Peyer's patch (tissue), 4 donors: ENCODE results near the gene ZBTB18. TPM values are rescaled to one million over a fixed set of nuclear protein-coding genes. Genes with fewer than 3 reads are reported as not detected.

Experiments
- DNase-seq, 3 donors: peaks; one replicate each; pipeline ENCODE4 v3.0.0-alpha.2; 2017 to 2019
- H3K27ac ChIP-seq, 4 donors: fragments of 200-600 bp; sonication (generic); one replicate each; pipeline ENCODE4 v1.5.1; 2016 to 2019
- H3K27me3 ChIP-seq, 2 donors: fragments of 200-600 bp; sonication (generic); one replicate each; pipeline ENCODE4 v1.5.1; 2019
- H3K36me3 ChIP-seq, 3 donors: fragments of 200-600 bp; sonication (generic); one replicate each; pipeline ENCODE4 v1.5.1; 2016 to 2019
- H3K4me1 ChIP-seq, 4 donors: fragments of 200-600 bp; sonication (generic); one replicate each; pipeline ENCODE4 v1.5.1; 2016 to 2019
- H3K4me3 ChIP-seq, 4 donors: fragments of 200-600 bp; sonication (generic); 1 replicate in 3 of 4; 2 replicates in 1 of 4; pipeline ENCODE4 v1.5.1; 2016 to 2019; ENCODE audit warnings: mild to moderate bottlenecking in 1 of 4
- H3K9me3 ChIP-seq, 4 donors: fragments of 200-600 bp; sonication (generic); one replicate each; pipeline ENCODE4 v1.5.1; 2016 to 2019; ENCODE audit warnings: mild to moderate bottlenecking in 1 of 4
- CTCF ChIP-seq, 6 experiments: fragments of 450-650 bp in 4 of 6; fragments of 200-600 bp in 2 of 6; sonication (generic) in 1 of 6; IDR thresholded peaks; one replicate each; pipeline ENCODE4 v1.5.1; 2017 to 2019; ENCODE audit warnings: antibody characterized with exemption in 6 of 6, mild to moderate bottlenecking in 3 of 6, moderate library complexity in 1 of 6
- POLR2A ChIP-seq, 2 donors: fragments of 450-650 bp; IDR thresholded peaks; one replicate each; pipeline ENCODE4 v1.5.1; 2017; ENCODE audit warnings: antibody characterized with exemption in 2 of 2, mild to moderate bottlenecking in 2 of 2, moderate library complexity in 2 of 2
- total RNA-seq, 4 donors: library from RNA; depleted of rRNA; stranded (reverse); fragments of >200 nt; gene quantifications; one replicate each; pipeline ENCODE4 v1.1.0, GENCODE V29; 2016

ZBTB18 gene
- total RNA-seq, 4 donors from 2014 or later = 17.3 to 31.4 (median 22.5) TPM

DNA sequence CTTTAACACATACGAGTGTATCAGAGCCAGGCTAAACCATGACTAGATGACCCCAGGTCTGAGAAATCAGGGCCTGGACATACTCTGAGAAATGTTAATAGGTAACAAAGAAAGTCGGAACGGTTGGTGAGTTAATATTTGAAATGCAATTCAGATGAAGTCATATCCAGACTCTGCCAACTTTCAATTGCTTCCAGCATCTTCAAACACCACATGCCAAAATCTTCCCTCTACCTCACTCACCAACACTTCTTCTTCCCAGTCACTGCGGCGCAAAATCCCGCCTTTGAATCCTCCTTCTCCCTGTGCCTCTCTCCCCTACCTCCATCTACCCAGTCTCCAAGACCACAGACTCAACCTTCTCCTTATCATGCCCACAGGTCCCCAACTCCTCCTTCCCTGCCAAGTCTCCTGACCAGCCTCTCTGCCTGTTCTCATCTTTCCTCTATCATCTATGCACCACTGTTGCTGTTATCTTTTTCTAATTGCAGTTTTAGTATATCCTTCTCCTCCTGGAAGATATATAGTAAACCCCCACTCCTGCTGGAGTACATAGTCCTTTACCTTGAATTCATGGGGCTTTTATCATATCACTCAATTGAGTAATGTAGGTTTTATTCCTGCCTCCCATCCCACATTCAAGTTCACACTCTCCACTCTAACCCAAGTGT, 41.3 kb downstream of the ZBTB18 start:
- Histone ChIP-seq H3K27ac (peak overlapping the region in 2 of 4 donors; percentile 23 to 50), H3K36me3 (no peaks in the 10 kb centered on the region), H3K4me3 (no peak overlapping the region), H3K4me1 (peaks cover 0 to 13% (median 0%) of the 10 kb centered on the region in 4 donors), H3K27me3 (no peaks in the 10 kb centered on the region), H3K9me3 (no peaks in the 10 kb centered on the region)
- TF ChIP-seq POLR2A (IDR thresholded peaks at IDR 0.05) (no peak), CTCF (IDR thresholded peaks at IDR 0.05) (no peak)
- DNase-seq = no peak

GRCh38 chr1:244092964-244093638, 42.0 kb downstream of the ZBTB18 start:
- DNase-seq = no peak
- no peak for TF ChIP-seq CTCF (IDR thresholded peaks at IDR 0.05)
- TF ChIP-seq POLR2A (IDR thresholded peaks at IDR 0.05) = peak in 1 of 2 donors; percentile 55
- Histone ChIP-seq H3K4me1 (peaks cover 0 to 13% (median 0%) of the 10 kb centered on the region in 4 donors), H3K36me3 (no peaks in the 10 kb centered on the region), H3K27me3 (no peaks in the 10 kb centered on the region), H3K27ac (peak overlapping the region in 2 of 4 donors; percentile 50 to 53), H3K4me3 (no peak overlapping the region), H3K9me3 (no peaks in the 10 kb centered on the region)

DNA sequence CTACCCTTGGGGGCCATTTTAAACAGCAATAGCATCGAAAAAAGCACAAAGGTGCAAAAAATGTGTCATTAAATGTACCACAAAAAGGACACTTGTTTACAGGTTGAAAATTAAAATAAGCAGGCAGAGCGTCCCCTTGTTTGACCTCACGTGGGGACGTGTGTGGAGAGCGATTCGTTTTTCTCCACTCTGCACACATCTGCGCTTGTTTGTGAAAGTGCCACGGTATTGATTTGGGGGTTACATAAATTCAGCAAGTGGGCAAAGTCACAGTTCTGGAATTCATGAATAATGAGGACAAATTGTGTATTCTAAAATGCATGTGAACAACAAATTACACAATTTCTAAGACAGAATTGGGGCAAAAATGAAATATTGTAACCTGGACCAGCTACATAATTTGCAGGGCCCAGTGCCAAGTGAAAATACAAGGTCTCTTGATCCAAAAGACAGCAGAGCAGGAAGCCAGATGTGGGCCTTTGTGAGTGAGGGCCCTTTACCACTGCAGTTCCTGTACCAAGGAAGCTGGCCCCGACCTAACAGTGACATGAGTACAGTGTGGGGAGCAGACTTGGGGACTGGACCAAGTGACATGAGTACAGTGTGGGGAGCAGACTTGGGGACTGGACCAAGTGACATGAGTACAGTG, 43.9 kb downstream of the ZBTB18 start:
- peaks cover 0 to 11% (median 0%) of the 10 kb centered on the region in 4 donors for H3K4me1 ChIP-seq
- no peaks in the 10 kb centered on the region for H3K36me3 ChIP-seq
- no peaks in the 10 kb centered on the region for H3K9me3 ChIP-seq
- H3K27ac ChIP-seq = no peak overlapping the region
- H3K27me3 ChIP-seq = no peaks in the 10 kb centered on the region
- no peak for DNase-seq
- H3K4me3 ChIP-seq = no peak overlapping the region
- TF ChIP-seq CTCF (IDR thresholded peaks at IDR 0.05) (no peak), POLR2A (IDR thresholded peaks at IDR 0.05) (no peak)

DNA sequence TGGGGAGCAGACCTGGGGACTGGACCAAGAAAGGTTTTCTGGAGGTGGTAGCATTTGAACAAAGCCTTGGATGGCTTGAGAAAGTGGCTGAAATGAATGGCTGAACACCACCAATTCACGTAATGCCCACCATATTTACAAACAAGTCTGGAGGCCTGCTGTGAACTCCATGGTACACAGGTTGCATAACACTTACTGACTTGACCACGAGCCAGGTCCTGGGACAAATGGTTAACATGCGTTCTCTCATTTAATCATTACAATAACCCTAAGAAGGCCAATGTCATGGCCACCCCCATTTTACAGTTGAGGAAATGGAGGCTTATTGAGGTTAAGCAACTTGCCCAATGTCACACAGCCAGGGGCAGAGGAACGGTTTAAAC, 44.4 kb downstream of the ZBTB18 start:
- no peaks in the 10 kb centered on the region for H3K36me3 ChIP-seq
- H3K27ac ChIP-seq = no peak overlapping the region
- TF ChIP-seq POLR2A (IDR thresholded peaks at IDR 0.05) (no peak), CTCF (IDR thresholded peaks at IDR 0.05) (no peak)

GRCh38 chr1:244096066-244096610, 45.1 kb downstream of the ZBTB18 start:
- TF ChIP-seq CTCF (IDR thresholded peaks at IDR 0.05) (no peak), POLR2A (IDR thresholded peaks at IDR 0.05) (no peak)
- Histone ChIP-seq H3K4me1 (no peaks in the 10 kb centered on the region), H3K9me3 (no peaks in the 10 kb centered on the region), H3K27me3 (no peaks in the 10 kb centered on the region), H3K36me3 (no peaks in the 10 kb centered on the region), H3K4me3 (no peak overlapping the region), H3K27ac (no peak overlapping the region)
- DNase-seq = no peak

More for the DNA sequence above, 44.4 kb downstream of the ZBTB18 start:
- DNase-seq = no peak
- Histone ChIP-seq H3K4me1 (peaks cover 0 to 5% (median 0%) of the 10 kb centered on the region in 4 donors), H3K4me3 (no peak overlapping the region), H3K27me3 (no peaks in the 10 kb centered on the region), H3K9me3 (no peaks in the 10 kb centered on the region)
